Fibroblast of mammary gland (primary cell): Measurements from ENCODE around the gene SLC13A5.

Experiments used
- DNase-seq: peaks from one replicate; pipeline ENCODE4 v3.0.0-alpha.2; 2010; ENCODE audit warnings: low read depth
- H3K4me3 ChIP-seq: 2 replicates; pipeline ENCODE4 v1.5.1; 2011; ENCODE audit warnings: low read depth, mild to moderate bottlenecking, low read length, moderate library complexity; ENCODE audit not compliant: control insufficient read depth
- CTCF ChIP-seq: conservative IDR thresholded peaks from 2 replicates; pipeline ENCODE4 v1.5.1; 2011; ENCODE audit warnings: low read depth, low read length, inconsistent platforms; ENCODE audit not compliant: control insufficient read depth, insufficient read depth

Gene SLC13A5

DNA sequence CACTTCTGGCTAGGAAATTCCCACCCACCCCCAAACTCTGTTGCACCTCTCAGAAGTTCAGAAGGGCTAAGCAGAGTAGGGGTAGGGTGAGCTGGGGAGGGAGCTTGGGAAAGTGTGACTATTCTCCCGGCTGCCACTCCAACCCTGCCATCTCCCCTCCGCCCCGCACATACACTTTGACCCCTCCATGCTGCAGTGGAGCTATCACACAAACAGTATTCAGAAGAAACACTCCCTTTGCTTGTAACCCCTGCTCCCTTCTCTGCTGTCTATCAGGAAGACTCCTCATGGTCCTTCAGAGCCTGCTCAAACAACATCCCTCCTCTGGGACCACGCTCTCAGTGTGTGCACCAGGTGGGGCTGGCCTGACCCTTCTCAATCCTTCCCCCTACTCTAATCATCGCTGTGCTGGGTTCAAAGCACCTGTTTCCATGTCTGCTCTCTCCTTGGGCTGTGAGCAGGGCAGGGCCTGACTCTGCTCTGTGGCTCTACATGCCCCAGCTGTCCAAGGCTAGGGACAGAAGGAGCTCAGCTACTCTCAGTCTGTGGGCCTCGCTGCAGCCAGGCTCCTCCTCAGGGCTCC lies 8.6 kb downstream of the SLC13A5 start:
- TF ChIP-seq CTCF, result no peak
- no peak overlapping the region for H3K4me3 ChIP-seq
- no peak for DNase-seq

DNA sequence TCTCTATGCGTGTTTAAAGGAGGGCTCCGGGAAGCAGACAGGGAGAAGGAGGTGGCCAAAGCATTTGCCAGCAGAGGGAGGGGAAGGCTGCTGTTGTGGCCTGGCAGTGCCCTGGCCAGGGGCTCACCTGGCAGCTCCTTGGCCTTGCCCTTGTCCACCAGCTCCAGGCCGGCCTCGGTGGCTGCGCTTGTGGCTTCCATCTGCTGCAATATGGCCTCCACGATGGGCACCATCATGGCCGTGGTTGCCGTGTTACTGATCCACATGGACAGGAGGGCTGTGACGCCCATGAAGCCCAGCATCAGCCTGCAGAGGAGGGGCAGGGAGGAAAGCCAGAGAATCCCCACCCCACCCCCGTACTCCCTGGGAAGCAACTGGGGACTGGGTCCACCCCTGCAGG lies 9.4 kb downstream of the SLC13A5 start:
- H3K4me3 ChIP-seq, result no peak overlapping the region
- DNase-seq, result no peak
- no peak for TF ChIP-seq CTCF

GRCh38 chr17:6702567-6703215 lies 10.5 kb downstream of the SLC13A5 start:
- TF ChIP-seq CTCF, result no peak
- no peak for DNase-seq
- no peak overlapping the region for H3K4me3 ChIP-seq

DNA sequence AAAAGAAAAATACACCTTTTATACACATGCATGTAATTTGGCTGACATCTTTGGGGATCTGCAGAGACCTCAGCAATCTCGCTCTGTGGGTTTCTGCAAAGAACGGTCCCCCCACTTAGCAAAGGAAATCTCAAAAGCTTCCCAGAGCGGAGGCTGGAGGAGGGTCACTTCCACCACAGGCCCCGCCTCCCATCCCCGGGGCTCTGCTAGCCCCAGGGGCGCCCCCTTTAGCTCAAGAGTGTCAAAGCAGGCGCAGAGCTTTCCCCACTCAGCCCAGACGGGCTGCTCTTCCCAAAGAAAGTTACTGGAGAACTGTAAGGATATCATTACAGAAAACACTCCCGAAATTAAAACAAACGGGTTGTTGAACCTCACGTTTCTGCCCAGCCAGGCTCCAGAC lies 11.4 kb downstream of the SLC13A5 start:
- DNase-seq, result peak; percentile 28
- no peak overlapping the region for H3K4me3 ChIP-seq
- TF ChIP-seq CTCF, result peak; percentile 38

DNA sequence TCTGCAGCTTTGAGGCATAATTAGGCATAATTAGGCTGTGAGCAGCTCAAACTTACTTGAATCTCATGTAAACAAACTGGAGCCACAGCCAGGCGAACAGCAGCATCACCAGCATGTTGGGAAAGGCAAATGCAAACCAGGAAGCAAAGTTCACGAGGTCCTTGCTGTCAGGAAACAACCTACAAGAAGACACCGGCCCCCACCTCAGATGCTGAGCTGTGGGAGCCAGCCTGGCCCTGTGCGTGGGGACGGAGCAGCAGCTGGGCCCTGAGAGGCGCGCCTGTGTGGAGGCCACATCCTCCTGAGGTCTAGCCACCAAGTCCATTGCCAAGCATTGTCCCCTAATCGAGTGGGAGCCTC lies 12.2 kb downstream of the SLC13A5 start:
- H3K4me3 ChIP-seq, result no peak overlapping the region
- no peak for DNase-seq
- TF ChIP-seq CTCF, result no peak

DNA sequence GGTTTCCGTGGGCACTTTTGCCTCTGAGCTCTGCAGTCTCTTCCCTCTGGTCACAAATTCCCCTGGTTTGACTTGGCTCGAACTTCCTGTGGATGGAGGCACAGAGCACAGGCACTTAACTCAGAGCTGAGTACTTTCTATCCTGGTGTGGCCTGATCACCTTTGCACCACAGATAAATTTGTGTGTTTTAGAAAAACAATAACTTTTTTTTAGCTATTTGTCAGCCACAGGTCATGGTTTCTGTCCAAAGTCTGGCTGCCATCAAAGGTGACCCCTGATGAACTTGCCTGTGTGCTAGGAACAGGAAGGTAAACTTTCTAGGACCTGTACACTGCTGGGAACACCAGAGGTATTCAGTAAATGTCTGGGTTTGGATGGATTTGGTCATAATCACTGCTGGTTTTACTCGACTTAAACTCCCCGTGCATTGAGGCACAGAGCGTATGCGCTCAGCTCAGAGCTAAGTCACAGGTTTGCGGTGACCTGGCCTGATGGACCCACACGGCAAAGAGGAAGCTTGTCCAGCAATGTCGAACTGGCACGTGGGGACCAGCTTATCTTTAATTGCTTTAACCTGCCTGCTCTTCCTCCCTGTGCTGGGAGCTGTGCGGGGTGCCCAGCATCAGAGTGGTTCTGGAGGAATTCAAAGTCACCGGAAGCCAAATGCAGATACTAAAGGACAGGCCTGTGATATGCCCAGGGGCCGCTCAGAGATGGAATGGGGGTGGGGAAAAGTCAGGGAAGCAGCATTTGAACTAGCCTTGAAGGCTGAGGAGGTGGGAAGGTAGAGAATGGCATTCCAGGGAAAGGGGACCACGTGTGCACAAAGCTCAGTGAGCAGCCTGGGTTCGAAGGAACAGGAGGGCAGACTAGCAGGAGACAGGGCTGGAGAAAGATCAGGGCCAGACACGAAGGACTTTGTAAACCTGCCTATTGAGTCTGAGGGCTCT lies 12.9 kb downstream of the SLC13A5 start:
- DNase-seq, result no peak
- no peak overlapping the region for H3K4me3 ChIP-seq
- TF ChIP-seq CTCF, result no peak
